NCI-H2171 (cell line): ENCODE measurements around the gene TMEM123.

Source experiments
- DNase-seq: peaks from one replicate; lab custom pipeline; 2025; lab: John Stamatoyannopoulos, UW

TMEM123 gene

DNA sequence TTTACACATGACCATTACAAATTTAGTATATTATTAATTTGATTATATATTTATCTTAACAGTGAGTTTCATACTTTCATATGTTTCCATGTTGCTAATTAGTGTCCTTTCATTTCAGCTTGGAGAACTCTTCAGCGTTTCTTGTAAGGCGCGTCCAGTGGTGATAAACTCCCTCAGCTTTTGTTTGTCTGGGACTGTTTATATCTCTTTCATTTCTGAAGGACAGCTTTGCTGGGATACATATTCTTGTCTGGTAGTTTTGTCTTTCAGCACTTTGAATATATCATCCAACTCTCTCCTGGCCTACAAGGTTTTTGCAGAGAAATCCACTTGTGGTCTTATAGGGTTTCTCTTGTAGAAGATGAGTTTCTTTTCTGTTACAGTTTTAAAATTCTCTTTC lies 93.2 kb downstream of the TMEM123 start:
- DNase-seq, result no peak

DNA sequence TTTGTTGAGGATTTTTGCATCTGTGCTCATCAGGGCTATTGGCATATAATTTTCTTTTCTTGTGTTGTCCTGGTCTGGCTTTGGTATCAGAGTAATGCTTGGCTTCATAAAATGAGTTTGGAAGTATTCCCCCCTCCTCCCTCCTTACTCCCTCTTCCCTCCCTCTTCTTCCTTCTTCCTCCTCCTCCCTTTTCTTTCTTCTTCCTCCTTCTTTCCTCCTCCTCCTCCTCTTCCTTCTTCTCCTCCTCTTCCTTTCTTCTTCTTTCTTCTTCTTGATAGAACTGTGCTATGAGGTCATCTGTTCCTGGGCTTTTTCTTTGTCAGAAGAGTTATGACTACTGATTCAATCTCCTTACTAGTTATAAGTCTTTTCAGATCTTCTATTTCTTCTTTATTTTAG lies 95.4 kb downstream of the TMEM123 start:
- DNase-seq, result no peak

DNA sequence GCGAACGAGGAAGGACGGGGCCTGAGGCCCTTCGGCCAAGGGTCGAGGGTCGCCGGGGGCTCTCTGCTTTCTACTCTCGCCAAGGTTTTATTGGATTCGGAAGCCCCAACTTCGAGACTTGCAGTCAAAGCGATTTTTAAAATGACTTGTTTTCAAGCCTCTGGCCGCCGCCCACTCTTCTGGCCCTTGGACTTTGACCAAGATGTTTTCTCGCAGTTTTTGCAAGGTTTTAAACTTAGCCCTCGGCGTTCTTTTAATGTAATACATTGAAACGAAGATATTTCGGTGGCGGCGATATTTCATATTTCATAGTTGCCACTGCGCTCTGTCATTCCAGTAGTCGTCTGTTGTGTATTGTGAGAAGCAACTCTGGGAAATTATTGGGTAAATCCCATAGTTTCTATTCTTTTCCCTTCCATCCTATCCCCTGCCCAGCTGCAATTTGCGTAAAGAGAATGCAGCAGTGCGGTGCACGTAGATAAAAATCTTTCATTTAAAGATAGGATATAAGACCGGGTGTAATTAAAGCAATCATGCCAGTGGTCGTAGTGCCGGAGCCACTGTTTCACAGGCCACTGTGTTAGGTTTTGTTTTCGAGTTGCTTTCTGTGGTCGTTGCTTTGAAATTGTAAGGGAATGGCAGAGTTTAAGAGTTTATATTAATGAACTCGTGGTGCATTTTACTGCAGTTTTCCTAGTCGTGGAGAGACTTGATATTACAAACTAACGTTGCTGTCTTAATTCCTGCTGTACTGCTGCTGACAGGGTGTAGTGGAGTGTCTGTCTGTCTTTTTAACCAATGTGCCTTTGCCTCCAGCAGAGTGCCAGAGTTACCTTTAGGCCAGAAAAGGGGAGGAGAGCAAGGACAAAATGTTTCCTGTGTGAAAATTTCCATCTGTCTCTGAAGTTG lies 104.8 kb downstream of the TMEM123 start:
- no peak for DNase-seq

DNA sequence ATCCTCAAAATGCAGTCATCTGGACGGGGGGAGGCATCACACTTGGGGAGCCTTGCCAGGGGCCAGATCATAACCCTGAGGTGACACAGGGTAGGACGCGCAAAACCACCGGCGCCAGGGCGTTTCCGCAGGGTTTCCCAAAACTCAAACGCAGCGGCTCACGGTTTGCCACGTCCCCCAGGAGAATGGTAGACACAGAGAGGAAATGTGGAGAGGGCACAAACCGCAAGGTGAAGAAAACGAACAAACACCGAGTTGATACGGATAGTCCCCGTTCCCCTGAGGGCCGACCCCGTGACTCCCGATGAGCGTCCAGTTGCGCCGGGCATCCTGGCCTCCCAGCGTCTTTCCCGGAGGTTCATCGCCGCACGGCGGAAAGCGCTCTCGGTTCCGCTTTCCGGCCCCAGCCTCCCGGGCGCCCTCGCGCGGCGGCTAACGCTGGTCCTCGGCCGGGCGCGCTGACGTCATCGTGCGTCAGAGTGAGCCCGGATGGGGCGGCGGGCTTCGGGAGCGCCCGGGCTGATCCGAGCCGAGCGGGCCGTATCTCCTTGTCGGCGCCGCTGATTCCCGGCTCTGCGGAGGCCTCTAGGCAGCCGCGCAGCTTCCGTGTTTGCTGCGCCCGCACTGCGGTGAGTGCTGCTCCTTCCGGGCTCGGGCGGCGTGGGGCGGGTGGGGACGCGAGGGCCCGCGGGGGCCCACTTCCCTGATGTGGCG lies 105.7 kb downstream of the TMEM123 start, which contains the start of gene BIRC2:
BIRC2 (plus strand) TSS at position 467 of the 714 bp plus-strand sequence. CDS start 2,641 bp downstream, outside the sequence.
- DNase-seq, result peak; percentile 77

DNA sequence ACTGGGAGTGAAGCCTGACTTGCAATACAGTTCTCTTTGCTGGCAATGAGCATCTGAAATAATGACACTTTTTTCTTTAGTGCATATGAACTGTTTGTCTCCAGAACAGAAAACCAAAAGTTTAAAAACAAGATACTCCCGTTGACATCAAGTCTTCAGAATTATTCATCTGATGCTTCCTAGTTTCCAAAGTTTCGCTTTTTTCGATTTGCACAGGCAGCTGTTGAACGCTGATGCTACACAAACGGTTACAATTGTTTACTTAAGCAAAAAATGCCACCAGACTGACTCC lies 106.2 kb downstream of the TMEM123 start:
- no peak for DNase-seq
